ENCODE data around the gene PUS7.
"Not testable (repeated sequence)": the region's sequence is repeated elsewhere in the genome, so short reads cannot be mapped to it uniquely, and the experiment has no call there.

Gene PUS7

DNA sequence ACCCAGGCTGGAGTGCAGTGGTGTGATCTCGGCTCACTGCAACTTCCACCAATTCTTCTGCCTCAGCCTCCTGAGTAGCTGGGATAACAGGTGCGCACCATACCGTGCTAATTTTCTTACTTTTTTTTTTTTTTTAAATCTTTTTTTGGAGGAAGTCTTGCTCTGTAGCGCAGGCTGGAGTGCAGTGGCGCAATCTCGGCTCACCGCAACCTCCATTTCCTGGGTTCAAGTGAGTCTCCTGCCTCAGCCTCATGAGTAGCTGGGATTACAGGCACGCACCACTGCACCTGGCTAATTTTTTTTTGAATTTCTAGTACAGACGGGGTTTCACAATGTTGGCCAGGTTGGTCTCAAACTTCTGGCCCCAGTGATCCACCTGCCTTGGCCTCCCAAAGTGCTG lies 79.9 kb downstream of the PUS7 start:
- 97% methylated on average over 9 of the region's 9 CpGs for WGBS
- H3K4me3 ChIP-seq (ENCODE audit: low read length); H3K27ac ChIP-seq (ENCODE audit: low read depth, low read length); H3K36me3 ChIP-seq (ENCODE audit: insufficient read depth, low read length); H3K4me1 ChIP-seq (ENCODE audit: insufficient read depth, low read length); H3K27me3 ChIP-seq (ENCODE audit: insufficient read depth, low read length); H3K9ac ChIP-seq (ENCODE audit: low read depth, low read length); H3K9me3 ChIP-seq (ENCODE audit: insufficient read depth, low read depth, low read length): not testable (repeated sequence)

DNA sequence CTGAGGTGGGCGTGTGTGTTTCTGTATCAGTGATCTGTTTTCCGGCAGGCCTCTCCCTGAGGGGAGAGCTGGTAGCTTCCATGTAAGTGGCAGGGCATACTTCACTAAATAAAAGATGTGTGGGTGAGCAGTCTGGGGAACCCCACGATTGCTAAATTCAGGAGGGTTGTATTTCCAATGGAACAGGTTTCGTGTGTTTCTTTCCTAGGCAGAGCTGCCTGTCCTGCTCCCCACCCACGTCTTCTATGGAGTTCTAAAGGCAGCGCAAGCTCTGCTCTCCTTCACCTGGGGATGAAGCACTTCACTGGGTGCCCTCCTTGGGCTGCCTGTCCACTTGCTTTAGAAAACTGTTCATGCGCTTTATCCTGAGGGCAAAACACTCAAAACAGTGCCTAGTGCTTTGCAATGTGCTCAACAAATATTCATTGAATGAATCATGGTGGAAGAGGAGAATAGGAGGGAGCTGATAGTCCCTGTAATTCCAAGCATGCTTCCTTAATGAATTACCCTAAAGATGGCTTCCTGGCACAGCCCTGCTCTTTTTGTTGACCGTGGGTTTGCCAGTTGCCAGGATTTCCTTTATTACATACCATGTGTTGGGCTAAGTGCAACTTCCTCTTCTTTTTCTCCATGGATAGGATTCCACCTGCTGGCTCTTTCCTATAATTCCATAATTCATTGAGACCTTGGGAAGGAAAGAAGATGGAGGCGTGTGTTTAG lies 82.7 kb downstream of the PUS7 start:
- Histone ChIP-seq H3K4me3 (ENCODE audit: low read length) (no peak overlapping the region), H3K4me1 (ENCODE audit: insufficient read depth, low read length) (no peaks in the 10 kb centered on the region), H3K36me3 (ENCODE audit: insufficient read depth, low read length) (no peaks in the 10 kb centered on the region), H3K9ac (ENCODE audit: low read depth, low read length) (no peak overlapping the region), H3K27me3 (ENCODE audit: insufficient read depth, low read length) (no peaks in the 10 kb centered on the region), H3K27ac (ENCODE audit: low read depth, low read length) (no peak overlapping the region), H3K9me3 (ENCODE audit: insufficient read depth, low read depth, low read length) (no peaks in the 10 kb centered on the region)
- 88% methylated on average over 9 of the region's 9 CpGs for WGBS

DNA sequence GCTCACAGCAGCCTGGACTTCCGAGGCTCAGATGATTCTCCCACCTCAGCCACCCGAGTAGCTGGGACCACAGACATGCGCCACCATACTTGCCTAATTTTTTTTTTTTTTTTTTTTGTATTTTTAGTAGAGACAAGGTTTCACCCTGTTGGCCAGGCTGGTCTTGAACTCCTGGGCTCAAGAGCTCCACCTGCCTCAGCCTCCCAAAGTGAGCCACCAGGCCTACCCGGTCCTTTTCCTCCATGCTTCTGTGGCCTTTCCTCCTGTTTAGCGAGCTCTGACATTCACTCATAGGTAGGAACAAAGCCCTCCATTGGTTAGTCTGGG lies 83.3 kb downstream of the PUS7 start:
- WGBS: 92% methylated on average over 4 of the region's 5 CpGs
- Histone ChIP-seq H3K4me1 (ENCODE audit: insufficient read depth, low read length) (no peaks in the 10 kb centered on the region), H3K4me3 (ENCODE audit: low read length) (no peak overlapping the region), H3K36me3 (ENCODE audit: insufficient read depth, low read length) (no peaks in the 10 kb centered on the region), H3K27me3 (ENCODE audit: insufficient read depth, low read length) (no peaks in the 10 kb centered on the region), H3K9ac (ENCODE audit: low read depth, low read length) (no peak overlapping the region), H3K27ac (ENCODE audit: low read depth, low read length) (no peak overlapping the region), H3K9me3 (ENCODE audit: insufficient read depth, low read depth, low read length) (no peaks in the 10 kb centered on the region)

DNA sequence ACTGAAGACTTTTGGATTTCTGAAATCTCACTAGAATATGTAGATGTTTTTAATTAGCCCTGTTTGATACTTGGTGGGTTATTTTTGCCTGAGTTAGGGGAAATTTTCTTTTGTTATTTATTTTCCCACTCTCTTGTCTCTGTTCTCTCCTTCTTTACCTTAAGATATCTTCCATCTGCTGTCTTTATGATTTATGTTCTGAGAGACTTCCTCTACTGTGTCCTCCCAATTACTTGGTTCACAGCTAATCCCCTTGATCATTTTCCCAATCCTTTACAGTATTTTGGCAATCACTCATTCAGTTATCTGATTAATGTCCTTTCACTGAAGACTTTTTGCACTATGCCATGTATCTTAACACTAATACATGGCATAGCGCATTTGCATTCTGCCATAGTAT lies 83.8 kb downstream of the PUS7 start:
- H3K36me3 ChIP-seq (ENCODE audit: insufficient read depth, low read length): no peaks in the 10 kb centered on the region
- WGBS: 94% methylated on average over 1 of the region's 1 CpG
- H3K9me3 ChIP-seq (ENCODE audit: insufficient read depth, low read depth, low read length): no peaks in the 10 kb centered on the region

DNA sequence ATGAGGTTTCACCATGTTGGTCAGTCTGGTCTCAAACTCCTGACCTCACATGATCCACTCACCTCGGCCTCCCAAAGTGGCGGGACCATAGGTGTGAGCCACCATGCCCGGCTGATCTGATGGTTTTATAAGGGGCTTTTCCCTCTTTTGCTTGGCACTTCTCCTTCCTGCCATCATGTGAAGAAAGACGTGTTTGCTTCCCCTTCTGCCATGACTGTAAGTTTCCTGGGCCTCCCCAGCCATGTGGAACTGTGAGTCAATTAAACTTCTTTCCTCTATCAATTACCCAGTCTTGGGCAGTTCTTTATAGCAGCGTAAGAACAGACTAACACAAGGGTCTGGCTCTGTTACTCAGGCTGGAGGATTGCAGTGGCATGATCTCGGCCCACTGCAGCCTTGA lies 84.7 kb downstream of the PUS7 start:
- not testable (repeated sequence) for H3K36me3 ChIP-seq (ENCODE audit: insufficient read depth, low read length); H3K4me1 ChIP-seq (ENCODE audit: insufficient read depth, low read length); H3K9me3 ChIP-seq (ENCODE audit: insufficient read depth, low read depth, low read length); H3K4me3 ChIP-seq (ENCODE audit: low read length); H3K27ac ChIP-seq (ENCODE audit: low read depth, low read length); H3K27me3 ChIP-seq (ENCODE audit: insufficient read depth, low read length); H3K9ac ChIP-seq (ENCODE audit: low read depth, low read length)
- WGBS: 93% methylated on average over 6 of the region's 6 CpGs

More for the DNA sequence above, 83.8 kb downstream of the PUS7 start:
- Histone ChIP-seq H3K4me3 (ENCODE audit: low read length) (no peak overlapping the region), H3K9ac (ENCODE audit: low read depth, low read length) (no peak overlapping the region), H3K27ac (ENCODE audit: low read depth, low read length) (no peak overlapping the region), H3K27me3 (ENCODE audit: insufficient read depth, low read length) (no peaks in the 10 kb centered on the region), H3K4me1 (ENCODE audit: insufficient read depth, low read length) (no peaks in the 10 kb centered on the region)

DNA sequence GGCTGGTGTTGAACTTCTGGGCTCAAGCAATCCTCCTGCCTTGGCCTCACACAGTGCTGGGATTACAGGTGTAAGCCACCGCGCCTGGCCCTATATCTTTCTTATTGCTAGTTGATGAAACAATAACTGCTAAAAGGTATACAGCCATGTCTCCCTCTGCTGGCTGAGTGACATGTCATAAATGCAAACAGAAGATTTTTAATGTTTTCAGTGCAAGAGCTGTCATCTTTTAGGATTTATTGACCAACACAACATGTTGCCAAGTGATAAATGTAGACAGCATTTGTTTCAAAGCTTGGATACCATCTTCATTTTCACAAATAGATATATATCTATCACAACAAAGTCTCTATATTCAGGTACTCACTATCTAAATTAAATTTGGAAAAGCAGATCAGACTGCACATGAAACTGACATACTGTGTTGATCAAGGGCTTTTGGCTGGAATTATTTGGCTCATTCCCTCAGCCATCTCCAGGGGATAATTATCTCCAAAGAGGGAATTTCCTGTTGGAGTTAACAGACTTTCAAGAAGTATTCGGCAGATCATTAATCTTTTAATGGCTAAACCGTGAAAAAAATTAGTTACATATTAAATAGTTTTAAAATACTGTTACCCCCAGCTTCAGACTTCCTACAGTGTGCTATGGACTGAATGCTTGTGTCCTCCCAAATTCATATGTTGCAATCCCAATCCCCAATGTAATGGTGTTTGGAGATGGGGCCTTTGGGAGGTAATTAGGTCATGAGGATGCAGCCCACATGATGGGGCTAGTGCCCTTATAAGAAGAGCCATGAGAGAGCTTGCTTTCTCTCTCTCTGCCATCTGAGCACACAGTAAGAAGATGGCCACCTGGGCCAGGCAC lies 92.1 kb downstream of the PUS7 start:
- Histone ChIP-seq H3K4me1 (ENCODE audit: insufficient read depth, low read length) (no peaks in the 10 kb centered on the region), H3K9ac (ENCODE audit: low read depth, low read length) (no peak overlapping the region), H3K9me3 (ENCODE audit: insufficient read depth, low read depth, low read length) (no peaks in the 10 kb centered on the region), H3K27me3 (ENCODE audit: insufficient read depth, low read length) (no peaks in the 10 kb centered on the region), H3K4me3 (ENCODE audit: low read length) (no peak overlapping the region), H3K36me3 (ENCODE audit: insufficient read depth, low read length) (no peaks in the 10 kb centered on the region), H3K27ac (ENCODE audit: low read depth, low read length) (no peak overlapping the region)
- WGBS: 93% methylated on average over 2 of the region's 4 CpGs

DNA sequence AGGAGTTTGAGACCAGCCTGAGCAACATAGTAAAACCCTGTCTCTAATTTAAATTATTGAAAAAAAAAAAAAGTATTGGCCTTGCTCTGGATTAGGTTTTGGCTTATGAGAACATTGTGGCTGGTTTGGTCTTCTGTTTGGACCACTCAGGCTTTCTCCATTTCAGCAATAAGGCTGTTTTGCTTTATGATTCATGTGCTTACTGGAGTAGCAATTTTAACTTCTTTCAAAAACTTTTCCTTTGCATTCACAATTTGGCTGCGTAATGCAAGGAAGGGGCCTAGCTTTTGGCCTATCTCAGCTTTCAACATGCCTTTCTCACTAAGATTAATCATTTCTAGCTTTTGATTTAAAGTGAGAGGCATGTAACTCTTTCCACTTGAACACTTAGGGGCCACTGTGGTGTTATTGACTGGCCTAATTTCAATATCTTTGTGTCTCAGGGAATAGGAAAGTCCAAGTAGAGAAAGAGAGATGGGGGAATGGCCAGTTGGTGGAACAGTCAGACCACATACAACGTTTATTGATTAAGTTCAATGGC lies 95.4 kb downstream of the PUS7 start:
- no peaks in the 10 kb centered on the region for H3K4me1 ChIP-seq (ENCODE audit: insufficient read depth, low read length)
- H3K4me3 ChIP-seq (ENCODE audit: low read length): no peak overlapping the region
- no peak overlapping the region for H3K27ac ChIP-seq (ENCODE audit: low read depth, low read length)
- H3K9ac ChIP-seq (ENCODE audit: low read depth, low read length): no peak overlapping the region
- H3K36me3 ChIP-seq (ENCODE audit: insufficient read depth, low read length): no peaks in the 10 kb centered on the region
- WGBS: 94% methylated on average over 2 of the region's 2 CpGs
- H3K27me3 ChIP-seq (ENCODE audit: insufficient read depth, low read length): no peaks in the 10 kb centered on the region
- no peaks in the 10 kb centered on the region for H3K9me3 ChIP-seq (ENCODE audit: insufficient read depth, low read depth, low read length)

DNA sequence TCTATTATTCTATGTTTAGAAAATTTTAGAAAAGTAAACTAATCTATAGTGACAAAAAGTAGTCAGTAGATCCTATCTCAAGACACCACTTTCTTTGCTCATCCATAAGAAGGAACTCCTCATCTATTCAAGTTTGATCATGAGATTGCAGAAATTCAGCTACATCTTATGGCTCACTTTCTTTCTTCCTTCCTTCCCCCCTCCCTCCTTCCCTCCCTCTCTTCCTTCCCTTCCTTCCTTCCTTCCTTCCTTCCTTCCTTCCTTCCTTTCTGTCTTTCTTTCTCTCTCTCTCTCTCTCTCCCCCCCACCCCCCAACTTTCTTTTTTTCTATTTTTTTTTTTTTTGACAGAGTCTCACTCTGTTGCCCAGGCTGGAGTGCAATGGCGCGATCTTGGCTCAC lies 98.1 kb downstream of the PUS7 start:
- Histone ChIP-seq H3K4me3 (ENCODE audit: low read length) (no peak overlapping the region), H3K4me1 (ENCODE audit: insufficient read depth, low read length) (no peaks in the 10 kb centered on the region), H3K9me3 (ENCODE audit: insufficient read depth, low read depth, low read length) (no peaks in the 10 kb centered on the region), H3K27ac (ENCODE audit: low read depth, low read length) (no peak overlapping the region), H3K36me3 (ENCODE audit: insufficient read depth, low read length) (no peaks in the 10 kb centered on the region), H3K27me3 (ENCODE audit: insufficient read depth, low read length) (no peaks in the 10 kb centered on the region), H3K9ac (ENCODE audit: low read depth, low read length) (no peak overlapping the region)
- WGBS: 96% methylated on average over 2 of the region's 2 CpGs

DNA sequence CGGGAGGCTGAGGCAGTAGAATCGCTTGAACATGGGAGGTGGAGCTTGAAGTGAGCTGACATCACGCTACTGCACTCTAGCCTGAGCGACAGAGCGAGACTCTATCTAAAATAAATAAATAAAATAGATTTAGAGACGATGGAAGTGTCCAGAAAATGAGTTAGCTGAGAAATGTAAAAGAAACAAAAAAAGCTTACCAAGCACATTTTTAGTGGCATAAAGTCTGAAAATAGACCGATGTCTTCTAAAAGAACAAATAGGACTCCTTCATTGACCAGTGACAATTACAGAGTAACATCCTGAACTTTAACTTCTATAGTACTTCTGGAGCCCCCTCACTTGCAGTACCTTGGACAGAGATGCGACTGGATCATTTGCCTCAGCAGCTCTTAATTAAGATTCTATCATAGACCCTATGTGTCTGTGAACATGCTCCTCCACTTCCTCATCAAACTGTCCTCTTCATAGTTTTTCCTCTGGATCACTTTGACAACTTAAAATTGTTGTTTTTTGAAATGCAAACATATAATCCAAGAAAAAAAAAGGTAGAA lies 108.1 kb downstream of the PUS7 start:
- 90% methylated on average over 5 of the region's 8 CpGs for WGBS
- no peak overlapping the region for H3K4me3 ChIP-seq (ENCODE audit: low read length)
- no peak overlapping the region for H3K9ac ChIP-seq (ENCODE audit: low read depth, low read length)
- no peak overlapping the region for H3K27ac ChIP-seq (ENCODE audit: low read depth, low read length)
- H3K36me3 ChIP-seq (ENCODE audit: insufficient read depth, low read length): no peaks in the 10 kb centered on the region
- H3K4me1 ChIP-seq (ENCODE audit: insufficient read depth, low read length): no peaks in the 10 kb centered on the region
- peaks cover 4% of the 10 kb centered on the region; the same call in 1 of the 2 replicates for H3K9me3 ChIP-seq (ENCODE audit: insufficient read depth, low read depth, low read length)
- H3K27me3 ChIP-seq (ENCODE audit: insufficient read depth, low read length): no peaks in the 10 kb centered on the region

DNA sequence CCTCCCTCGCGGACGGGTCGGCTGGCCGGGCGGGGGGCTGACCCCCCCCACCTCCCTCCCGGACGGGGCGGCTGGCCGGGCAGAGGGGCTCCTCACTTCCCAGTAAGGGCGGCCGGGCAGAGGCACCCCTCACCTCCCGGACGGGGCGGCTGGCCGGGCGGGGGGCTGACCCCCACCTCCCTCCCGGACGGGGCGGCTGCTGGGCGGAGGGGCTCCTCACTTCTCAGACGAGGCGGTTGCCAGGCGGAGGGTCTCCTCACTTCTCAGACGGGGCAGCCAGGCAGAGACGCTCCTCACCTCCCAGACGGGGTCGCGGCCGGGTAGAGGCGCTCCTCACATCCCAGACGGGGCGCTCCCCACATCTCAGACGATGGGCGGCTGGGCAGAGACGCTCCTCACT lies 111.3 kb downstream of the PUS7 start:
- not testable (repeated sequence) for H3K9ac ChIP-seq (ENCODE audit: low read depth, low read length); H3K4me1 ChIP-seq (ENCODE audit: insufficient read depth, low read length); H3K9me3 ChIP-seq (ENCODE audit: insufficient read depth, low read depth, low read length); H3K27me3 ChIP-seq (ENCODE audit: insufficient read depth, low read length); H3K36me3 ChIP-seq (ENCODE audit: insufficient read depth, low read length); H3K27ac ChIP-seq (ENCODE audit: low read depth, low read length); H3K4me3 ChIP-seq (ENCODE audit: low read length)
- WGBS: 98% methylated on average over 24 of the region's 36 CpGs

DNA sequence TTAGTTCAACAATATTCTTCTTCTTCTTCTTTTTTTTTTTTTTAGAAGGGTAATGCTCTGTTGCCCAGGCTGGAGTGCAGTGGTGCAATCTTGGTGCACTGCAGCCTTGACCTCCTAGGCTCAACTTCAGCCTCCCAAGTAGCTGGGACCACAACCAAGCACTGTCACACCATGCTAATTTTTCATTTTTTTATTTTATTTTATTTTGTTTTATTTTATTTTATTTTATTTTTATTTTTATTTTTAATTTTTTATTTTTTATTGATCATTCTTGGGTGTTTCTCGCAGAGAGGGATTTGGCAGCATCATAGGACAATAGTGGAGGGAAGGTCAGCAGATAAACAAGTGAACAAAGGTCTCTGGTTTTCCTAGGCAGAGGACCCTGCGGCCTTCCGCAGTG lies 112.3 kb downstream of the PUS7 start:
- H3K27ac ChIP-seq (ENCODE audit: low read depth, low read length); H3K36me3 ChIP-seq (ENCODE audit: insufficient read depth, low read length); H3K27me3 ChIP-seq (ENCODE audit: insufficient read depth, low read length); H3K9ac ChIP-seq (ENCODE audit: low read depth, low read length); H3K4me1 ChIP-seq (ENCODE audit: insufficient read depth, low read length); H3K9me3 ChIP-seq (ENCODE audit: insufficient read depth, low read depth, low read length); H3K4me3 ChIP-seq (ENCODE audit: low read length): not testable (repeated sequence)
- WGBS: no CpG with 5 or more reads among the region's 3 CpGs

All from HUES64 (cell line).